Esophagus muscularis mucosa (tissue), 4 donors: Measurements from ENCODE around the gene C17orf107. TPM values are rescaled to one million over a fixed set of nuclear protein-coding genes. Genes with fewer than 3 reads are reported as not detected.

ENCODE experiments used
- DNase-seq: peaks from one replicate; pipeline ENCODE4 v3.0.0-alpha.2; 2017; ENCODE audit errors: extremely low spot score
- H3K27ac ChIP-seq, 4 donors: fragments of 200-600 bp; sonication (generic); replicated peaks in 1 of 4; 1 replicate in 3 of 4; 2 replicates in 1 of 4; pipeline ENCODE4 v1.5.1; 2016 to 2019; ENCODE audit warnings: mild to moderate bottlenecking in 1 of 4
- H3K27me3 ChIP-seq, 4 donors: fragments of 200-600 bp; sonication (generic); one replicate each; pipeline versions ENCODE4 v1.5.1 to v1.6.0; 2016 to 2019
- H3K36me3 ChIP-seq, 4 donors: fragments of 200-600 bp; sonication (generic); one replicate each; pipeline ENCODE4 v1.5.1; 2016 to 2019
- H3K4me1 ChIP-seq, 4 donors: fragments of 200-600 bp; sonication (generic); one replicate each; pipeline ENCODE4 v1.5.1; 2016 to 2019
- H3K4me3 ChIP-seq, 4 donors: fragments of 200-600 bp; sonication (generic); 1 replicate in 2 of 4; 2 replicates in 2 of 4; pipeline ENCODE4 v1.5.1; 2016 to 2019; ENCODE audit warnings: mild to moderate bottlenecking in 4 of 4, moderate library complexity in 1 of 4
- H3K9me3 ChIP-seq, 4 donors: fragments of 200-600 bp; sonication (generic); 1 replicate in 3 of 4; 2 replicates in 1 of 4; pipeline ENCODE4 v1.5.1; 2016 to 2019
- EP300 ChIP-seq: sonication (generic); formaldehyde crosslinking; IDR thresholded peaks from one replicate; pipeline ENCODE4 v1.6.1; 2017; ENCODE audit warnings: antibody characterized with exemption
- POLR2A ChIP-seq: fragments of 450-650 bp; IDR thresholded peaks from one replicate; pipeline ENCODE4 v1.6.1; 2017; ENCODE audit warnings: antibody characterized with exemption, moderate library complexity, mild to moderate bottlenecking, low read depth
- POLR2AphosphoS5 ChIP-seq, 2 donors: sonication (generic); formaldehyde crosslinking; IDR thresholded peaks; one replicate each; pipeline ENCODE4 v1.6.1; 2017; ENCODE audit warnings: antibody characterized with exemption in 2 of 2
- WGBS: methylation state at CpG from one replicate; pipeline ENCODE4 v1.1.5; 2018; 5-methylcytosine and 5-hydroxymethylcytosine counted together
- intact Hi-C: fragments of 100-400 bp; cut with DNase I; formaldehyde crosslinking; loops from one replicate; pipeline ENCODE4 v1.15.1; 2023
- total RNA-seq, 4 donors: library from RNA; depleted of rRNA; stranded (reverse); fragments of >200 nt; gene quantifications; one replicate each; pipeline versions ENCODE4 v1.1.0 to v1.2.1, GENCODE V29; 2016
- TF ChIP-seq, protein P1 (sequence below), 3 experiments: fragments of 200-600 bp in 2 of 3; fragments of 450-650 bp in 1 of 3; sonication (generic) in 2 of 3; IDR thresholded peaks; one replicate each; pipeline ENCODE4 v1.5.1; 2017 to 2019; ENCODE audit warnings: antibody characterized with exemption in 3 of 3, mild to moderate bottlenecking in 2 of 3, moderate library complexity in 1 of 3

C17orf107 gene
- total RNA-seq, 4 donors from 2014 or later: 0.32 to 1.5 (median 0.88) TPM

DNA sequence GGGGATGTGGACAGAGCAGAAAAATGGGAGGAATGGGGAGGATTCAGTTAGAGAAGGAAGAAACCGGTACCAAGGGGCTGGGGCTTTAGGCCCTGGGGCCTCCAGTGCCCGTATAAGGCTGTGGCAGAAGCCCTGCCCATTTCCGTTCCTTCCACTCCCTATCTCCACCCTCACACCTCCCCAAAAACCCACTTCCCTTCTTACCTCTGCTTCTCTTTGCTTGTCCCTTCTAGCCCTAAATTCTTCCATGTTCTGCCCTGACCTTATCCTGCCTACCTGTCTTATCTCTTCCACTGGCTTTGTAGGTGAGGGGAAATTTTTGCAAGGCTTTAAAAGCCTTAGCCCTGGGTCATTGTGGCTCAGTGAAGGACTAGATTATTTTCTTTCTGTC, 44.8 kb downstream of the C17orf107 start:
- Histone ChIP-seq H3K4me3 (no peak overlapping the region), H3K27ac (peak overlapping the region; percentile 94 to 100 (median 98)), H3K4me1 (peaks cover 40 to 76% (median 68%) of the 10 kb centered on the region in 4 donors), H3K9me3 (peaks cover 0 to 2% (median 0%) of the 10 kb centered on the region in 4 donors), H3K27me3 (no peaks in the 10 kb centered on the region), H3K36me3 (peaks cover 17 to 57% (median 50%) of the 10 kb centered on the region in 4 donors)
- TF ChIP-seq EP300: no peak
- no peak for TF ChIP-seq POLR2AphosphoS5 (IDR thresholded peaks at IDR 0.05)
- no peak for TF ChIP-seq POLR2A
- TF ChIP-seq, protein P1, sequence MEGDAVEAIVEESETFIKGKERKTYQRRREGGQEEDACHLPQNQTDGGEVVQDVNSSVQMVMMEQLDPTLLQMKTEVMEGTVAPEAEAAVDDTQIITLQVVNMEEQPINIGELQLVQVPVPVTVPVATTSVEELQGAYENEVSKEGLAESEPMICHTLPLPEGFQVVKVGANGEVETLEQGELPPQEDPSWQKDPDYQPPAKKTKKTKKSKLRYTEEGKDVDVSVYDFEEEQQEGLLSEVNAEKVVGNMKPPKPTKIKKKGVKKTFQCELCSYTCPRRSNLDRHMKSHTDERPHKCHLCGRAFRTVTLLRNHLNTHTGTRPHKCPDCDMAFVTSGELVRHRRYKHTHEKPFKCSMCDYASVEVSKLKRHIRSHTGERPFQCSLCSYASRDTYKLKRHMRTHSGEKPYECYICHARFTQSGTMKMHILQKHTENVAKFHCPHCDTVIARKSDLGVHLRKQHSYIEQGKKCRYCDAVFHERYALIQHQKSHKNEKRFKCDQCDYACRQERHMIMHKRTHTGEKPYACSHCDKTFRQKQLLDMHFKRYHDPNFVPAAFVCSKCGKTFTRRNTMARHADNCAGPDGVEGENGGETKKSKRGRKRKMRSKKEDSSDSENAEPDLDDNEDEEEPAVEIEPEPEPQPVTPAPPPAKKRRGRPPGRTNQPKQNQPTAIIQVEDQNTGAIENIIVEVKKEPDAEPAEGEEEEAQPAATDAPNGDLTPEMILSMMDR (IDR thresholded peaks at IDR 0.05): no peak
- no peak for DNase-seq
- intact Hi-C loops: no loop called here
- 30% methylated on average over 3 of the region's 3 CpGs for WGBS

DNA sequence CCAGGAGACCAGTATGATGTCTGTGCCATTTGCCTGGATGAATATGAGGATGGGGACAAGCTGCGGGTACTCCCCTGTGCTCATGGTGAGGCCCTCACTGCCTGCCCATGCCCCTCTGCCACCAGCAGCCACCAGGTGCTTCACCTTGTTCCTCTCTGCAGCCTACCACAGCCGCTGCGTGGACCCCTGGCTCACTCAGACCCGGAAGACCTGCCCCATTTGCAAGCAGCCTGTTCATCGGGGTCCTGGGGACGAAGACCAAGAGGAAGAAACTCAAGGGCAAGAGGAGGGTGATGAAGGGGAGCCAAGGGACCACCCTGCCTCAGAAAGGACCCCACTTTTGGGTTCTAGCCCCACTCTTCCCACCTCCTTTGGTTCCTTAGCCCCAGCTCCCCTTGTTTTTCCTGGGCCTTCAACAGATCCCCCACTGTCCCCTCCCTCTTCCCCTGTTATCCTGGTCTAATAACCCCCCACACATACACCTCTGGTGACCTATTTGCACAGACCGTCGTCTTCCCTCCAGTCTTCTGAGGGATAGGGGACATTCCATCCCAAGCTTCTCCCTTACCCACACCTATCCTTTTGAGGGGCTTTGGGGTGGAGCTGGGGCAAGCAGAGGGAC, 45.3 kb downstream of the C17orf107 start:
- WGBS: 51% methylated on average over 8 of the region's 8 CpGs
- peaks cover 17 to 57% (median 50%) of the 10 kb centered on the region in 4 donors for H3K36me3 ChIP-seq
- no peak for TF ChIP-seq POLR2A
- TF ChIP-seq POLR2AphosphoS5 (IDR thresholded peaks at IDR 0.05): no peak
- TF ChIP-seq, protein P1 (IDR thresholded peaks at IDR 0.05): no peak
- no peak for TF ChIP-seq EP300
- intact Hi-C loops: no loop called here
- H3K27ac ChIP-seq: peak overlapping the region; percentile 94 to 100 (median 98)
- H3K27me3 ChIP-seq: no peaks in the 10 kb centered on the region
- peaks cover 0 to 2% (median 0%) of the 10 kb centered on the region in 4 donors for H3K9me3 ChIP-seq
- peaks cover 42 to 77% (median 68%) of the 10 kb centered on the region in 4 donors for H3K4me1 ChIP-seq
- DNase-seq: no peak
- peak overlapping the region in 3 of 4 donors; percentile 87 to 100 (median 100) for H3K4me3 ChIP-seq

DNA sequence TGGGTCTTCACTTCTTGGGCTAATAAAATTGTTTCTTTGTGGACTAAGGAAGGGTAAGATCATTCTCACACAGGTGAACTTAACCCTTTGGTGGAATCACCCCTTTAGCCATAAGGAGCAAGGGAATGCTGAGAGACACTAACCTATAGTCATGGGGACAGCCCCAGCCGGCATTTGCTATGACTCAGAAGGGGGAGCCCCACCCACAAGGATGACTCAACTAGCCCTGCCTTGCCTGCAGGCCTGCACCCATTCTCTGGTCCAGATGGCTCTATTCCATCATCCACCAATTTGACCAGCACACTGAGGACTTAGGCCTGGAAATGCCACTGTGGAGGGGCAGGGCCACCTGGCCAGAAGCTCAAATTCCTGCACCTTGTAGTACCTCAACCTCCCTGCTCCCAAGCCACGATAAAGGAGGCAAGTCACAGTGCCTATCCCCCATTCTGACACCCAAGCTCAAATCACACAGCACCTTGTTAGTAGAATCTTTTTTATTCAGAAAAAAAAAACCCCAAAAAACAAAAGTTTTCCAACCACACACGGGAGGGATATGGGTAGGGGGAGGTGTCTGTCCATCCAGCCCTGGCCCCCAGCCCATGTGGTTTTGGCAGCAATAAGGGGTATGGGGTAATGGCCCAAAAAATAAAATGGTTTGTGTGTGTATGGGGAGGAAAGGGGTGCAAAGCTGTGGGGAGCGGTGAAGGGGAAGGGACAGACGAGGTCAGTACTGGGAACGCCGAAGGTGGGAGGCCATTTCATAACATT, 46.0 kb downstream of the C17orf107 start:
- peaks cover 46 to 84% (median 75%) of the 10 kb centered on the region in 4 donors for H3K4me1 ChIP-seq
- H3K27ac ChIP-seq: peak overlapping the region; percentile 94 to 100 (median 98)

DNA sequence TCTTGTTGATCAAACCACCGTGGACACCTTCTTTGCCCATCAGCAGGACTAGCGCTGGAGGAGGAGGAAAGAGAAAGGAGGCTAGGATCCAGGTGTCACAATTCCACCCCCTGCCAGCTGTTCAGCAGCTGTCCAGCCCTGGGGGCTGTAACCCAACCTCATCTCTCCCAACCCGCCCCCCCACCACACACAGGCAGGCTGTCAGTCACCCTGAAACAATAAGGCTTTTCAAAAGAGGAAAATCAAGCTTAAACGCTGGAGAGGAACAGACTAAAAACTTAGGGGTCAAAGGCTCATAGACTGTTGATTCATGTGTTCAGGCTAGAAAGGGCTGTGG, 46.6 kb downstream of the C17orf107 start:
- WGBS: 29% methylated on average over 3 of the region's 4 CpGs
- H3K4me1 ChIP-seq: peaks cover 49 to 85% (median 78%) of the 10 kb centered on the region in 4 donors
- intact Hi-C loops: no loop called here
- TF ChIP-seq EP300 (no peak), POLR2A (no peak), POLR2AphosphoS5 (IDR thresholded peaks at IDR 0.05) (no peak)
- TF ChIP-seq, protein P1 (IDR thresholded peaks at IDR 0.05): no peak
- no peak for DNase-seq
- H3K36me3 ChIP-seq: peaks cover 17 to 57% (median 50%) of the 10 kb centered on the region in 4 donors
- H3K9me3 ChIP-seq: peaks cover 0 to 2% (median 0%) of the 10 kb centered on the region in 4 donors
- H3K27ac ChIP-seq: peak overlapping the region; percentile 94 to 100 (median 98)
- H3K4me3 ChIP-seq: peak overlapping the region; percentile 87 to 100 (median 100)
- no peaks in the 10 kb centered on the region for H3K27me3 ChIP-seq

More for the DNA sequence above, 46.0 kb downstream of the C17orf107 start:
- no peak for TF ChIP-seq POLR2A
- TF ChIP-seq POLR2AphosphoS5 (IDR thresholded peaks at IDR 0.05): peak; percentile 76 to 85
- Histone ChIP-seq H3K9me3 (peaks cover 0 to 2% (median 0%) of the 10 kb centered on the region in 4 donors), H3K4me3 (peak overlapping the region; percentile 87 to 100 (median 100)), H3K27me3 (no peaks in the 10 kb centered on the region), H3K36me3 (peaks cover 17 to 57% (median 50%) of the 10 kb centered on the region in 4 donors)
- DNase-seq: peak; percentile 94
- intact Hi-C loops: no loop called here
- 34% methylated on average over 7 of the region's 7 CpGs for WGBS
